Measurements from ENCODE around the gene ADORA1.

Gene ADORA1

DNA sequence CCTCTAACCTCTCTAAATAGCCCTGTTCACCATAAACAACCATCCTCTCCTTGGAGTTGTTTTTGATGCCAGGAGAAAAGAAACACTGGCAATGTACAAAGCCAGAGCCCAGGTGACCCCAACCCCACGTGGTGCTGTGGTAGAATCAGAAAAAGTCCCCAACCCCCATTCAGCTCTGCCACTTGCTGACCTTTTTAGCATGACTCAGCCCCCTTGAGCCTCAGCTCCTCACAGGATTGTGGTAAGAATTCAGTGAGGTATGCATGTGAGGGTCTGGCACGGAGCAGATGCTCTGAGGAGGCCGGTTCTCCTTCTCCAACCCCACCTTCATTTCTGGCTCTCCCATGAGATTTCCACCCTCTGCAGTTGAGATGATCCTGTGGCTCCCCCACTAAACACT is 70.1 kb downstream of the ADORA1 start:
- no peak for DNase-seq

DNA sequence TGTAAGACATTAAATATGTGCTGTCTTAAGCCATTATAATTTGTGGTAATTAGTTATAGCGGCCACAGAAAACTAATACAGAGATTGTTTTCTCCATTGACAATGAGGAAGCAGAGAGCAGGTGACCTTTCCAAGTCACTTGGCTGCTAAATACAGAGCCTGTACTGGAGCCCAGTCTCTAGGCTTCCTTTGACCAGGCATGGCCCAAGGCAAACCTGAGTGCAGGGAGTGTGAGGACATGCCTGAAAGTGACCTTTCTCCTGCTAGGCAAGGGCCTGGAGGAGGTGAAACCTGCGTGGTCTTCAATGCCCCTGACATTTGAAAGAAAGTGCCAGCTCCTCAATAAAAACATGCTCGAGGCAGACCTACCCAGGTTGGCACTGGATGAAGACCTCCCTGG is 71.5 kb downstream of the ADORA1 start:
- no peak for DNase-seq

DNA sequence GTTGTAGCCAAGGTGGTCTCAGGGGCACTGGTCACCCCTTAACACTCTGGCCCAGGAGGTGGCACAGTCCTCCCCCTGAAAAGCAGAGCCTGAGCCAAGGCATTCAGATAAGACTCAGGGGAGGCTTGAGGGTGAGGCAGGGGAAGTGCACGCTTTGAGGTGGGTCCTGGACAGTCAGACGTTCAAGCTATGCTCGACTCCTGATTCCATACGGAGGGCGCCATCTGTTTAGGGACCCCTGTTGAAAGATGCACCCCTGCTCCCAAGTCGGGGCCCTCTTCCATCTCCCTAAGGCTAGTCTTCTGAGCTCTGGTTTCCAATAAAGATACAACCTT is 71.9 kb downstream of the ADORA1 start:
- no peak for DNase-seq

DNA sequence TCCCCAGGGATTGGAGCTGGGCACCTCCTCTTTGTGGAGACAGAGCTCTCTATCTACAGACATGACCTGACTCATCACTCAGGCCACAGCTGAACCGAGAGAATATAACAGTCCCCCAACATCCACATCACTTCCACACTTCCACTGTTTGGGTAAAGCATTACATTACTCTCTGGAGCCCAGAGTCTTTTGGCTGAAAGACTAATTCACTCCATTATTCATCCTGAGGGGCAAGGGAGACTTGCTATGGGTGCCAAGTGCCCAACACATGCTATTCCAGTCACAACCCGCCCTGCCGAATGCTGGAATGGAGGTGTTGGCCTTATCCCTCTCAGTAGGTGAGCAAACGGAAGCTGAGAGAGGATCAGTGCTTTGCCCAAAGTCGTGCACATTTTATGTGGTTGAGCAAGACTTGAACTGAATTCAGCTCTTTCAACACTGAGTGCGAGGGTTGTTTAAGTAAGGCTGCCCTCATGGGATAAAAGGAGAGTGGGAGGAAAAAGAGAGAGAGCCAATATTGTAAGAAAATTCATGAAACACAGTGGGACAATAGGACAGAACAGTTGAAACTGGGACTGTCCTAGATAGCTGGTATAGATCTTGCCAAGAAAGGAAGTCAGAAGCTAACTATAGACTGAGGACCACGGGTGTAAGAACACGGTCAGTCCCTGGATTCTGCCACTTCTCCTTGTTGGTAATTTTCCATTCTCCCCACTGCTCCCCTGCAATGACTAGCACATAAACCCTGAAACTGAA is 72.5 kb downstream of the ADORA1 start:
- no peak for DNase-seq

DNA sequence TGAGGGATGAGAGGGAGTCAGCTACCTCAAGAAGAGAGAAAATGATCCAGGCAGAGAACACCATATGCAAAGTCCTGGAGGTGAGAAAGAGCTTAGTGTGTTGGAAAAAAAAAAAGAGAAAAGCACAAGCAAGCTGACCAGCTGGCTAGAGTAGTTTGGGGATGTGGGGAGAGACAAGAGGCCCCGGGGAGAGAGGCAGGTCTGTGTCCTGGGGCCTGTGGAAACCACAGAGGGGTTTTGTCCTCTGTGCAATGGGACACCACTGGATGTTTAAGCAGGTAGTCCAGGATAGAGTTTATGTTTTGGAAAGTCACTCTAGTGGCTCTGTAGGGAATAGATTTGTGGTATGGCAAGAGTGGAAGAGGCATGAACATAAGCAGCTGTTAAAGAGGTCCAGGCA is 73.4 kb downstream of the ADORA1 start:
- DNase-seq: no peak

DNA sequence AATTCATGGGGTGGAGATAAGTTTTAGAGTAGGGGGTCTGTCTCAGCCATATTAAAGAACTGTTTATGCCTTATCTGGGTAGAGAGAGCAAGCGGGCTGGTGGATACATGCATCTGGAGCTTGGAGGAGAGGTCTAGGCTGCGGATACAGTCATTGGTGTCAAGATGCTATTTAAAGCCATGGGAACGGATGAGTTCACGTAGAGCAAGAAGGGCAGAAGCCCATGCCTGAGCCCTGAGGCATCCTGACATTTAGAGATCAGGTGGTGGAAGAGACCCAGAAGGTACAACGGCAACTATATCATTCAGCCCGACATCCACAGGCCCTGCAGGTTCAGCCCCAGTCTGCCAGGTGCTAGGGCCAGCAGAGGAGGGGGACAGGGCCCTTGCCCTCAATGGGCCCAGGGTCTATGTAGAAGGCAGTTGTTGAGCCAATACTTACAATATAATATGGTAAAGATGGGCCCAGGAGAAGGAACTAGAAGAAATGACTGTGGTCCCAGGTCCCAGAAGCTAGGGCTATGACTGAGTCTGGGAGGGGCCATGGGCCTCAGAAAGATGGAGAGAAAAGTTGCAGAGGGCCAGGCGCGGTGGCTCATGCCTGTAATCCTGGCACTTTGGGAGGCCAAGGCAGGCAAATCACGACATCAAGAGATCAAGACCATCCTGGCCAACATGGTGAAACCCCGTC is 74.1 kb downstream of the ADORA1 start:
- no peak for DNase-seq

DNA sequence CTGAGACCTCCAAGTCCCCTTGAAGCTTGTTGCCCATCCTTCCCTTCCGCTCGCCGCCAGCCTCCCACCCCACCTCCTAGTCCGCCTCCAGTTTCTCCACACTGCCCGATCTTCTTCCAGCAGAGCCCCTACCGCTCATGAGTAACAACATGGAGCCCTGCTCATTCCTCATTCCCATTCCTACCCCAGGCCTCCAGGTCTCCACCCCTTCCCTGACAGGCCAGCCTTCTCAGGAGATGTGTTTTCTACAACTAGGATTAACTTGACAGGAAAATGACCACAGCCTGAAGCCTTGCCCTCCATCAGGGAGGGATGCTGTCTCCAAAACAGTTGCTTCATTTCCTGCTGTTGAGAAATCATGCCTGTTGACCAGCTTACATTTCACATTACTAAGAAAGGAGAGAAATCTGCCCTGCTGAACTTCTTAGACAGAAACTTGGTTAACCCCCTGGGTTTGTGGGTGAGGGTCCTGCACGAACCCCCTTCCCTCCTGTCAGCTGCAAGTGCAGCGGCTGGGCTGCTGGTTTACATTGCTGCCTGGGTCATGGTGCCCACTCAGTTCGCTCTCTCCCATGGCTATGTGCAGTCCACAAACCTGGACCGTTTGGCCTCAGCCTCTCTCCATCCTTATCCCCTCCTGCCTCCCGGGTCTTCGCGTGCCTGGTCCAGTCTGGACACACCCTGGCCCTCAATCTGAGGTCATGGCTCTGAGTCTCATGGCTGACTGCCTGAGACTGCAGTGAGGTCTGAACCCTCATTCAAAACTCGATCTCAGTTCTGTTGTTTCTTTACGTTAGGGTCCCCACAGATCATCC is 75.1 kb downstream of the ADORA1 start:
- DNase-seq: no peak

DNA sequence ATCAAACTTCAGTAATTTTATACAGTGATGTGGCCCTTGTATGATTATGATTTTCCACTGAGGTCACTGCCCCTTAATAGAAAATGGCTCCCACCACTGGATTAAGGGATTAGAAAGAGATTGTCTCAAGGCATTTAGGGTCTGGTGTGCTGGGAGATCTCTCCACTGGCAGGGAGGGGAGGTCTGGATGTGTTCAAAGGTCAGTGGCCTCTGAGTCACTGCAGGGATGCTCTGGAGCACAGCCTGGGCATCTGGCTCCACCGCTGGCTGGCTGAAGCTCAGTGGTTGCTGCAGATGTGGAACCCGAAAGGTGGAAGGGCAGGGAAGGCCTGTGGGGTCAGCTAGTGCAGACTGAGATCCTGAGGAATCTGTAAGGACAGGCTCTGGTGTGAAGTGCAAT is 77.2 kb downstream of the ADORA1 start:
- no peak for DNase-seq

DNA sequence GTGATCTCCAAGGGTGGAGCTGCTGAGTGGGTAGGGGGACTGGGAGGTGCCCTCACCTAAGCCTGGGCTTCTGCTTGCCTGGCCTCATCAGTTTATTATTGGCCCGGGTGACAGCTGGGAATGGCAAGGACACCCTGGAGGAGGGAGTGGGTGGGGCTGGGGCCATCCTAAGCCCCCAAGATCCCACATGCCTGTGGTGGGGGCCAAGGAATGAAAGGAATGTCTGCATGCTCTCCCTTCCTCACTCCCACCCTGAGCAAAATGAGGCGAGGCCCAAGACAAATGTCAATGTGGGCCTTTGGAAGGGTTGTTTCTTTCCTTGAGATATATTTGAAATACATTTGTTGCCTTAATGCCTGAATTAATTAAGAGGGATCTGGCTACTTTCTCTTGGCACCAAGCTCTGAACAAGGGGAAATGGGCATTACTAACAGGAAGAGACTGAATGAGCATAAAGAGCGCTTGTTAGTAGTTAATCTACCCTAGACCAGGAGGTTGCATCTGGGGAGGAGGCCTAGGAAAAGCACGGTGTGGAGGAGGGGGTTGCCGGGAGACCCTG is 78.7 kb downstream of the ADORA1 start:
- DNase-seq: no peak

DNA sequence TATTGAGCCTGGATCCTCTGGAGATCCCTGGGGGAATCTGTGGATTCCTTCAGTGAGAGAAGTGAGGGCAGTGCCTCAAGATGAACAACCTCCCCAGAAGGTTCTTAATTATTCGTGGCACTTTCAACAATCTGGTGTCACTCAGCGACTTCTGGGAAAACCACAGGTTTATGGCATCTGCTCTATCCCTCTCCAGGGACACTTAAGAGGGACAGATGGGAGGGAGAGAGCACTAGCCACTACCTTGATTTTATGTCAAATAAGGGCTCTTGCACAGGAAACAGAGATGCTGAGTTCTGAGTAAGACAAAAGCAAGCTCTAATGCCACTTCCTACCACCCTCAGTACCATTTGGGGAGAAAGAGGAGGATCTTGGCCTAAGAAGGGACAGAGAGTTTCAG is 80.2 kb downstream of the ADORA1 start:
- DNase-seq: no peak

DNA sequence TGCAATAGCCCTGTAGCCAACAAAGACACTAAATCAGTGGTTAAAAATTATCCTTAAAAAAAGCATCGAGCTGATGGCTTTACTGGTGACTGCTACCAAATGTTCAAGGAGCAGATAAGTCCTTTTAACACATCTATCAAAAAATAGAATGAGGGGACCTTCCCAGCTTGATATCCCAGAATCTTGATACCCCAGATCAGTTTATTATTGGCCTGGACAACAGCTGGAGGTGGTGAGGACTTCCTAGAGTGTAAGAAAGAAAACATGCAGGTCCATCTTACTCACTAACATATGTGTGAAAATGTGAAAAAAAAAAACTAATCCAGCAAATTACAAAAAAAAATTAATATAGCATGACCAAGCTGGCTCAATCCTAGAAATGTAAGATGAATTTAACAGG is 80.7 kb downstream of the ADORA1 start:
- DNase-seq: no peak

DNA sequence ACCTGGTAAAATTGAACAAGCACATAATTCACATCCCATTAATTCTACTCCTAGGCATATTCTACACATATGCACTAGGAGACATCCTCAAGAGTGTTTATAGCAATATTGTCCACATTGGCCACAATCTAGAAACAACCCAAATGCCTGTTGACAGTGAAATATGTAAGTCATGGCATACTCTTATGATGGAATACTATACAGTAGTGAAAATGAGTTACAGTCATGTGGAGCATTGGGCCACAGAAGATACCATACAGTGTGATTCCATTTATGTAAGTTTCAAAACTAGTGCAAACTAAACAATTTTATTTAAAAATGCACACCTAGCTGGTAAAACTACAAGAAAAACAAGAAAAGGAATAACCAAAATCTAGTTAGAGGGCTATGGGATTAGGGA is 82.8 kb downstream of the ADORA1 start:
- DNase-seq: no peak

DNA sequence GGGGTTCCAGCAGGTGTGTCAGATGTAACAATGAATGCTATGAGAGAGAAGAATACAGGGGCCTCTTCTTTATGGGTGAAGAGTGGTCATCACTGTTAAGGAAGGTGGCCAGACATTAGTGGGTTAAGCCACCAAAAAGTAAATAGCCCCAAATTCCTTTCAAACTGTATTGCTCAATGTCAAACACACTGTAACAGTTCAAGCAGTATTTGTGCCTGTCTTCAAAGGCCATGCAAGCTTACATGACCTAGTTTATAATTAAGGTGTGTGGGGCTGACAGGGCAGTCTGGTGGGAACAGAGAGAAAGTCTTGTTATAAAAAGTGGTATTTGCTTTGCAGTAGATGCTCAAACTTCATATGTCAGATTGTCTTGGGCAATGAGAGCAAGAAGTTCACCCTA is 83.5 kb downstream of the ADORA1 start:
- DNase-seq: no peak

DNA sequence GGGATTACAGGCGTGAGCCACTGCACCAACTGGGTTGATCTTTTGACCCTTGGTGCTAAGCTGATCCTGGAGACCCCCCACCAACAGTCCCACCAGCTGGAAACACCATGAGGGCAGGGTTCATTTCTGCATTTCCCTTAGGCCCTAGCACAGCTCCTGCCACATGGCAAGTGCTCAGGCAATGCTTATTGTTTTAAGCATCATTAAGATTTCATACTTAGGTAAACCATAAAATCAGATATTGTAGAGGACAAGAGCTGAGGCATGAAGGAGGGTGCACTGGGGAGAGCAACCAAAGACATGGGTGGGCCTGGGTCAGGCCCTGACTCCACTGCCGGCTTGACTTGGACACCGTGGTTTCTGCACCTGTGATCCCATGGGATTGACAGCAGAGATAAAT is 84.3 kb downstream of the ADORA1 start:
- no peak for DNase-seq

DNA sequence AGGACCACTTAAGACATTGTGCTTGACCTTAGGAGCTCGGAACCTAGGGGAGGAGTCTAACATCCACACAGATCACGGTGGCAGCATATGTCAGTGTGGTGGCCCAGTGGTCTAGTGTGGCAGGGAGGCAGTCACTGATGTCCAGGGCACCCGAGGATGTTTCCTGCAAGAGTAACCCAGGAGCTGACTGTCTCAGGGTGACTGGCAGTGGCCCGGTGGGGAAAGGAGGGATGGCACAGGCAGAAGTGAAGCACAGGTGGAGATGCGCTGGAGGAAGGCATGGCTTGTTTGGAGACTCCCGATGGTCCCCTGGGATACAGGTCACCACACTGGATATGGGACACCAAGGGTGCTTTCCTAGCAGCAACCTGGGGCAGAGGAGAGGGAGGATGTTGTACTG is 85.6 kb downstream of the ADORA1 start:
- no peak for DNase-seq

DNA sequence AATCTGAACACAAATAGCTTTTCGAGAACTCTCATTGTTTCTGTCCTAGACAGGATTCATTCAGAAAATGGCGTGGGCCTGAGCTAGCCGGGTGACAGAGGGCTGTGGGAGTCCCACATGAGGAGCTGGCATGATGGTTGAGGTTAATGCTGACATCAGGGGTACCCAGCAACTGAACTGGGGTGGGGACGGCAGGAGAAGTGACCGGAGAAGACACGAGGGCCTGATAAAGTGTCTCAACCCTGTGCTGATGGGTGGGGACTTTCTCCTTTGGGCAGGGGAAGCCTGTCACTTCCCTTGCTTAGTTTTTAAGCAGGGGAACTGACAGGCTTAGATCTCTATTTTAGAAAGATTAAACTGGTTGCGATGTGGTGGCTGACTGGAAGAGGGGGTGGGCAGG is 87.3 kb downstream of the ADORA1 start:
- DNase-seq: no peak

DNA sequence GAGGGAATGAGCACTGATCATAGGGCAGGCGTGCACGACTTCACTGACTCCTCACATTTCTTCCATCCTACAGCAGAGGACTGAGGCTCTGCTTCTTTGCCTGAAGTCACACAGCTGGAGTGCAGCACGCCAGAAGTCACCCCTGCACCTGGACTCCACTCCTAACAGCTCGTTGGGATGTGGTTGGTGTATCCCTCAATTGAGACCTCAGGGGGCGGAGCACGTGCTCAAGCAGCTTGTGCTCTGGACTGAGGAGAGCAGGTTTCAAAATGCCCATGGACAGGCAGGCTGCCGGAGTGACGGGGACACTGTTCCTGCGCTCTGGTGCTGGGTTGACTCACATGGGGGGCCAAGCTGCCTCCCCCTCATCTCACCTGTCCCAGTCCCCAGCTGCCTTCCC is 88.0 kb downstream of the ADORA1 start:
- DNase-seq: no peak

DNA sequence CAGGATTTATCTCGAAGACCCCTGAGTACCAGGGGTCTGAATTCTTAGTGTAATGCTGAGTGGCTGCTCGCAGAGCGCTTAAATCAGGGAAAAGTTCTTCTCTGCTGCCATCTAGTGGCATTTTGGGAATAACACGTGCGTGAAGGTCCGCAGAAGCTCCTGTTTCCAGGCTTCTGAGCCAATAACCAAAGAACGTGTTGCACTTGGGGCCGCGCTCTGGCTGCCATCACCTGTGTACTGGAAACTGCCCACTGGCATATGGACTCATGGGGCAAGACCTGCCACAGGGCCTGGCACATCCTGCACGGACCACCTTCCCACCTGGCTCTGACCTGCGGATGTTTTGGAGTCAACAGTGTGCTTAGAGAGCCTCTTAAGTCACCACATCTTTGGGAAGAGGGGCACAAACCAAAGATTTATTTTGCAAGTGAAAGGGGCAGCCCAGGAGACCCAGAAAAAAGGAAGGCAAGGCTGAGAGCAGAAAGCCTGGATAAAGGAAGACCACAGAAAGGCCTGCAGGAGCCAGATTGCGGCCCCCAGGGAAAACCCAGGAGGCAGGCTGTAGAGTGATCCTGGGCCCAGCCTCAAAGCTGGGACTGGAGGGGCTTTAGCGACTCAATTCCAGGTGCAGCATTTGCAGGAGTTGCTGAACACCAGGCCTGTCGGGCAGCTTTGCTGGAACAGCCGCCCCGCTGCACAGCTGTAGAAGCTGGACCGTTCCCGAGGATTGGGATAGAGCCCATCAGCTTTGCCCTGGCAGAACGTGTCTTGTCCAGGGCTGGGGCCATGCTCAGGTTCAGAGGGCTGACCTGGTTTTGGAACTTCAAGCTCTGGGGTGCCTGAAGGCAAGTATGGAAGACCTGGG is 89.0 kb downstream of the ADORA1 start:
- peak; percentile 66 for DNase-seq
